ENCODE data around the gene SUPV3L1. TPM values are rescaled to one million over a fixed set of nuclear protein-coding genes. Genes with fewer than 3 reads are reported as not detected.

SUPV3L1 gene
- total RNA-seq, 1 donor from 2014 or later, result 36.8 TPM

DNA sequence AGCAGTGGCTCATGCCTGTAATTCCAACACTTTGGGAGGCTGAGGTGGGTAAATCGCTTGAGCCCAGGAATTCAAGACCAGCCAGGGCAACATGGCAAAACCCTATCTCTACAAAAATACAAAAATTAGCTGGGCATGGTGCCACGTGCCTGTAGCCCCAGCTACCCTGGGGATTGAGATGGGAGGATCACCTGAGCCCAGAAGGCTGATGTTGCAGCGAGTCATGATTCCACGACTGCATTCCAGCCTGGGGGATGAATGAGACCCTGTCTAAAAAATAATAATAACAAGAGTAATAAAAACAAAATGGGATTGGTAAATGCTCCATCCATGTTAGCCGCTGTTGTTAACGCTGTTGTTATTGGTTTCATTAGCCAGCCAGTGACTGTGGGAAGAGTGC lies 38.8 kb downstream of the SUPV3L1 start:
- Histone ChIP-seq H3K4me3 (no peak overlapping the region), H3K27me3 (ENCODE audit: low read depth) (peaks cover 27% of the 10 kb centered on the region), H3K9me3 (replicated peaks) (peaks cover 6% of the 10 kb centered on the region), H3K4me1 (no peaks in the 10 kb centered on the region), H3K36me3 (no peaks in the 10 kb centered on the region), H3K27ac (replicated peaks) (no peak overlapping the region)
- TF ChIP-seq, protein P1, sequence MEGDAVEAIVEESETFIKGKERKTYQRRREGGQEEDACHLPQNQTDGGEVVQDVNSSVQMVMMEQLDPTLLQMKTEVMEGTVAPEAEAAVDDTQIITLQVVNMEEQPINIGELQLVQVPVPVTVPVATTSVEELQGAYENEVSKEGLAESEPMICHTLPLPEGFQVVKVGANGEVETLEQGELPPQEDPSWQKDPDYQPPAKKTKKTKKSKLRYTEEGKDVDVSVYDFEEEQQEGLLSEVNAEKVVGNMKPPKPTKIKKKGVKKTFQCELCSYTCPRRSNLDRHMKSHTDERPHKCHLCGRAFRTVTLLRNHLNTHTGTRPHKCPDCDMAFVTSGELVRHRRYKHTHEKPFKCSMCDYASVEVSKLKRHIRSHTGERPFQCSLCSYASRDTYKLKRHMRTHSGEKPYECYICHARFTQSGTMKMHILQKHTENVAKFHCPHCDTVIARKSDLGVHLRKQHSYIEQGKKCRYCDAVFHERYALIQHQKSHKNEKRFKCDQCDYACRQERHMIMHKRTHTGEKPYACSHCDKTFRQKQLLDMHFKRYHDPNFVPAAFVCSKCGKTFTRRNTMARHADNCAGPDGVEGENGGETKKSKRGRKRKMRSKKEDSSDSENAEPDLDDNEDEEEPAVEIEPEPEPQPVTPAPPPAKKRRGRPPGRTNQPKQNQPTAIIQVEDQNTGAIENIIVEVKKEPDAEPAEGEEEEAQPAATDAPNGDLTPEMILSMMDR (IDR thresholded peaks at IDR 0.05; ENCODE audit: borderline replicate concordance), result no peak
- no peak for DNase-seq
- intact Hi-C loops (cut with micrococcal nuclease), result no loop called here

- TF ChIP-seq, protein P1 (IDR thresholded peaks at IDR 0.05; ENCODE audit: borderline replicate concordance), result no peak
- H3K4me3 ChIP-seq, result no peak within 1 kb of the TSS
- H3K36me3 ChIP-seq, result no peaks in the 10 kb centered on the region
- H3K27me3 ChIP-seq (ENCODE audit: low read depth), result peaks cover 27% of the 10 kb centered on the region
- intact Hi-C loops (cut with micrococcal nuclease), result no loop called here
- H3K27ac ChIP-seq (replicated peaks), result no peak within 1 kb of the TSS
- H3K9me3 ChIP-seq (replicated peaks), result no peaks in the 10 kb centered on the region
- DNase-seq, result no peak
- no peaks in the 10 kb centered on the region for H3K4me1 ChIP-seq
Observed at GRCh38 chr10:69220041-69220451, 40.0 kb downstream of the SUPV3L1 start, which contains the start of gene HKDC1. Gene HKDC1, plus strand, starts transcription at chr10:69220332. Its CDS starts 104 bp downstream, at chr10:69220436.

GRCh38 chr10:69220507-69220906 lies 40.5 kb downstream of the SUPV3L1 start:
- Histone ChIP-seq H3K4me3 (no peak overlapping the region), H3K27me3 (ENCODE audit: low read depth) (peaks cover 27% of the 10 kb centered on the region), H3K4me1 (no peaks in the 10 kb centered on the region), H3K9me3 (replicated peaks) (no peaks in the 10 kb centered on the region), H3K27ac (replicated peaks) (no peak overlapping the region), H3K36me3 (no peaks in the 10 kb centered on the region)
- TF ChIP-seq, protein P1 (IDR thresholded peaks at IDR 0.05; ENCODE audit: borderline replicate concordance), result no peak
- intact Hi-C loops (cut with micrococcal nuclease), result no loop called here
- DNase-seq, result no peak

GRCh38 chr10:69222157-69223027 lies 42.4 kb downstream of the SUPV3L1 start:
- no peaks in the 10 kb centered on the region for H3K36me3 ChIP-seq
- intact Hi-C loops (cut with micrococcal nuclease), result no loop called here
- no peak overlapping the region for H3K4me3 ChIP-seq
- H3K27ac ChIP-seq (replicated peaks), result no peak overlapping the region
- H3K27me3 ChIP-seq (ENCODE audit: low read depth), result peaks cover 27% of the 10 kb centered on the region
- no peaks in the 10 kb centered on the region for H3K4me1 ChIP-seq
- no peaks in the 10 kb centered on the region for H3K9me3 ChIP-seq (replicated peaks)
- TF ChIP-seq, protein P1 (IDR thresholded peaks at IDR 0.05; ENCODE audit: borderline replicate concordance), result peak; percentile 74
- no peak for DNase-seq

DNA sequence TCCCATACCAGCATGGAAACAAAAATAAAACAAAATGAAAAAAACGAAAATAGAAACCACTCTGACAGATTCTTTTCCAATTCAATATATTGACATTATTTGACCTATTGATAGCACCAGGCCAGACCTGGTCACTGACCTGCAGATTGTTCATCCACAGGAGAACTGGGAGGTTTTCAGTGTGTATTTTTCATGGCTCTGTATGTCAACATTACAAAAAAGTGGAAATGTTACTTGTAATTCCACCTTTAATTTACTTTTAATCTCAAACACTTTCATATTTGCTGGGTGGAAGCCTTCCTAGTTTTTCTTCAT lies 43.0 kb downstream of the SUPV3L1 start:
- TF ChIP-seq, protein P1 (IDR thresholded peaks at IDR 0.05; ENCODE audit: borderline replicate concordance), result no peak
- Histone ChIP-seq H3K4me3 (no peak overlapping the region), H3K36me3 (no peaks in the 10 kb centered on the region), H3K27ac (replicated peaks) (no peak overlapping the region), H3K27me3 (ENCODE audit: low read depth) (peaks cover 22% of the 10 kb centered on the region), H3K4me1 (no peaks in the 10 kb centered on the region), H3K9me3 (replicated peaks) (no peaks in the 10 kb centered on the region)
- intact Hi-C loops (cut with micrococcal nuclease), result no loop called here
- no peak for DNase-seq
